GM13977 (cell line): ENCODE results near the gene NTM.

Experiments
- DNase-seq: peaks from one replicate; pipeline ENCODE4 v3.0.0; 2012; ENCODE audit warnings: low spot score
- CTCF ChIP-seq: IDR thresholded peaks from 2 replicates; pipeline ENCODE4 v1.5.1; 2012; ENCODE audit warnings: mild to moderate bottlenecking, control low read depth; ENCODE audit not compliant: insufficient read depth; ENCODE audit errors: extremely low read depth, missing control alignments
- in situ Hi-C: fragments of 300-500 bp; cut with MboI; formaldehyde crosslinking; loops from one replicate; pipeline ENCODE4 v1.12.0; 2022; ENCODE audit warnings: low sequenced_read_pairs, low pct_unique_long_range_greater_than_20kb, mixed read lengths, inconsistent platforms; ENCODE audit not compliant: unreplicated experiment

The NTM gene

GRCh38 chr11:131511794-131512193 lies 141.4 kb downstream of the NTM start:
- peak; percentile 46 for DNase-seq
- in situ Hi-C loops = loop anchor here (25.0 kb wide), 1 partner anchor 449 kb away; no protein-coding TSS in a partner anchor
- peak; percentile 70 for TF ChIP-seq CTCF

- in situ Hi-C loops = loop anchor here (25.0 kb wide), 1 partner anchor 450 kb away; no protein-coding TSS in a partner anchor
- no peak for TF ChIP-seq CTCF
- no peak for DNase-seq
These were observed 141.8 kb downstream of the NTM start for GRCh38 chr11:131512228-131512627.

- in situ Hi-C loops = loop anchor here (25.0 kb wide), 1 partner anchor 452 kb away; no protein-coding TSS in a partner anchor
- DNase-seq = no peak
- TF ChIP-seq CTCF = no peak
These were observed 143.6 kb downstream of the NTM start for GRCh38 chr11:131514062-131514461.

GRCh38 chr11:131518305-131518838 lies 148.0 kb downstream of the NTM start:
- no peak for TF ChIP-seq CTCF
- no peak for DNase-seq
- in situ Hi-C loops = loop anchor here (25.0 kb wide), 1 partner anchor 456 kb away; no protein-coding TSS in a partner anchor

GRCh38 chr11:131522851-131523250 lies 152.4 kb downstream of the NTM start:
- DNase-seq = no peak
- in situ Hi-C loops = loop anchor here (25.0 kb wide), 1 partner anchor 461 kb away; no protein-coding TSS in a partner anchor
- no peak for TF ChIP-seq CTCF

GRCh38 chr11:131530407-131530806 lies 160.0 kb downstream of the NTM start:
- in situ Hi-C loops = no loop called here
- no peak for TF ChIP-seq CTCF
- no peak for DNase-seq
